CD4-positive, alpha-beta T cell treated with Interleukin-17A for 4 hours (primary cell): ENCODE measurements around the gene CPAMD8.
A peak's percentile ranks its signal among the peaks of the same experiment; 100 is the strongest.
"Not testable (repeated sequence)": the region's sequence is repeated elsewhere in the genome, so short reads cannot be mapped to it uniquely, and the experiment has no call there.

Experiments used
- DNase-seq: peaks from one replicate; pipeline ENCODE4 v3.0.0-alpha.2; 2020; ENCODE audit warnings: mixed read lengths

The CPAMD8 gene

GRCh38 chr19:17037966-17038500, 11.4 kb upstream of the CPAMD8 start:
- DNase-seq: no peak

DNA sequence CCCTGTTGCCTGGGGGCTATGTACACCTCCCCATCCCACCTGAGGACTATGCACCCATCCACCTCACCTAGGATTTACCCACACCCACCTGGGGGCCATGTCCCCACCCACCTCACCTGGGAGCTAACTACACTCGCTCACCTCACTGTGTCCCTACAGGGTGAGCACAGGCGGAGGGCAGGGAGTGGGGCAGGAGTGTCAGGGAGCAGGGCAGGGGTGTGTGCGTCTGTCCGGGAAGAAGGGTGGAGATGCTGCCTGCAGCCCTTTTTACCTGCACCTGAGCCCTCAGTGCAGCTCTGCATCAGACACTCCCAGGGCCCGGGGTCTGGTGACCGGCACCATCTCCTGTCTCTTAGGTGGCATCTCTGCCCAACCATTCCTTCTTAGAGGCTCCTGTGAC, 10.6 kb upstream of the CPAMD8 start:
- no peak for DNase-seq

- DNase-seq: no peak
Observed at GRCh38 chr19:17036640-17037039, 10.0 kb upstream of the CPAMD8 start.

DNA sequence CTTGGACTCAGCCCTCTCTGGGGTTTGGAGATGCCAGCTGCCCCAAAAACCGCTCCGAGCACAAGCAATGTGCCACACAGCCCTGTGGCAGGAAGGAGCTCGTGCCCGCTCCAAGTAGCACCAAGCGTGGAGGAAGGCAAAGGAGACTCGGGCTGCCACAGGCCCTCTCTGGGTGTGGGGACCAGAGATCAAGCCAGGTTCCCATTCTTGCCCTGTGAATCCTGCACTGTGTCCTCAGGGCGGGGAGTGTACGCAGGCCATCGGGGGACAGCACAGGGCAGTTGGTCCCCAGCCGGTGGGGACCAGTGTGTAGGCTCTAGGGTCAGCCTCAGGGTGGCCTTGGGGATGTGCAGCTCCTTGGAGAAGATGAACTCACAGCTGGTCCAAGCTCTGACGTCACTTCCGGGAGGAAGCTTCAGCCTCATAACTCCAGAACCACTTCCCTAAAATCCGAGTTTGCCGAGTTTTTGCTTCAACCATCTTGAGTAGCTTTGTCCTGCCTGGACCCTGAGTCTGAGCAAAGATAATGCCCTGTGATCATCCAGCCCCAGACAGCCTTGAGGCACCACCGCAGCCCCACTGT, 9.3 kb upstream of the CPAMD8 start:
- no peak for DNase-seq

- no peak for DNase-seq
Observed at GRCh38 chr19:17031741-17032140, 5.1 kb upstream of the CPAMD8 start.

- no peak for DNase-seq
Observed at GRCh38 chr19:17027535-17027975, 945 bp upstream of the CPAMD8 start.

DNA sequence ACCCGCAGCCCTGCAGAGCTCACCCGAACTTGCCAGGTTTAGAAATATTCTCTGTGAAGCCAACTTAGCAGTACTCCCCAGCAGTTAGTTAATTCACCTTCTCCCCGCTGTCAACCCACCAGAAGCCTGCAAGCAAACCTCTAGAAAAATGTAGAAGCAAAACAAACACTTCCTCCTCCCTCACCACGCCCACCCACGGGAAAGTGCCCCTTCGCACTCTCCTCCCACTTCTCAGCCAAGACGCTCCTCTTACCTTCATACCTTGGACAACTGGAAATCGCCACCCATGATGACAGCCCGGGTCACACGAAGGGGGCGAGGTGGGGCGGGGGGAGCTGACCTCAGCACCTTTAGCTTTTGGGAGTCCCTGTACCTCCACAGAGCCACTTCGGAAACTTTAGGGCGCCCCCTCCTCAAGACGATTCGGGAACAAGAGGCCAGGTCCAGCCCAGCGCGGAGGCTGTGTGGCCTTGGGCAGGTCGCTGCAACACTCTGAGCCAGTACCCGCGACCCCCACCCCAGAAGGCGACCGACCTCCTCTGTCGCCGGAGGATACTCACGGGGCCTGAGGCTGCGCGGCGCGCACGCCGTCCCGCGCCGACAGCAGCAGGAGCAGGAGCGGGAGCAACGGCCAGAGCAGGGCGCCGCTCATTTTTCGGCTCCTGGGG, 485 bp downstream of the CPAMD8 start:
- peak; percentile 20 for DNase-seq

GRCh38 chr19:17025361-17025760, 1.2 kb downstream of the CPAMD8 start:
- no peak for DNase-seq

- DNase-seq: not testable (repeated sequence)
Observed at GRCh38 chr19:17024941-17025340, 1.7 kb downstream of the CPAMD8 start.

GRCh38 chr19:17023805-17024204, 2.8 kb downstream of the CPAMD8 start:
- no peak for DNase-seq

DNA sequence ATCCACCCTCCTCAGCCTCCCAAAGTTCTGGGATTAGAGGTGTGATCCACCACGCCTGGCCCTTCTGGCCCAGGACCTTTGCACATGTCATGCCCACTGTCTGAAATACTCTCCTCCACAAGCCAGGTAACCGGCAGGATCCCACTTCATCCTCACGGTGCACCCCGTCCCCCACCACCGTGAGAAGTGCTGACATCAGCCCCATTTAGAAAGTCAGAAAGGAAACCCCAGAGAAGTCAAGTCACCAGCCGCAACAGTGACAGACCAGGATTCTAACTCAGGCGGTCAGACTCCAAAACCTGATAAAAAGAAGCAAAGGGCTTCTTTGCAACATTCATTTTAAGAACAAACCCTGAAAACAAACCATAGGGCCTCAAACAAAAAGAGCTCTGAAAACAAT, 3.9 kb downstream of the CPAMD8 start:
- no peak for DNase-seq

DNA sequence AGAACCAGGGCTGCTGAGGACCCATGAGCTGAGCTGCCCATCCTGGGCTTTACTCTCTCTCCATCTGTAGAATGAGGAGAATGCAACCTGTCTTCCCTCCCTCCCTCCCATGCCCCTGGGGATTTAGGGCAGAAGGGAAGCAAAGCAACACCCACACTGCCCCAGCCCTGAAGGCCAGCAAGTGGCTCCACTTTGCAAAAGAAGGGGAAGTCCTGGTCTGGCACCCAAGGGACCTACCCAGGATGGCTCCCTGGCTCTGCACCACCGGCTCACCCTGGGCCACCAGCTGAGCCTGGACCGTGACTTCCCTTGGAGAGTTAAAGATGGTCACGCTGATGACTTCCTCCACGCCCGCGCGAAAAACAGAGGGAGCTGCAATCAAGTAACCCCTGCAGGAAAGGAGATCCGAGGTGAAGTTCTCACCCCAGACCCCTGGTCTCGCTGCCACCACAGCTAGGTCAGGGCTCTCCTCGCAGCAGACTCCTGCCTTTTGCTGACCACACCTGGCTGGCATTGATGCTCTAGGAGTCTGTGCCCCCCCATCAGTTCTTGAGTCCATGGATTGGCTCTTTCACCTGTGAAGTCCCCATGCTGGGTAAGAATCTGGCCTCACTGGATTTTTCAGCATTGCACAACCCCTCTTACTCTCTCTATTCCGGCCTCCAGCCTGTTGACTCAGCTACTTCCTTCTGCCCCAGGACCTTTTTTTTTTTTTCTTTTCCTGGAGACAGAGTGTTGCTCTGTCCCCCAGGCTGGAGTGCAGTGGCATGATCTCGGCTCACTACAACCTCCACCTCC, 4.6 kb downstream of the CPAMD8 start:
- no peak for DNase-seq

GRCh38 chr19:17021328-17021727, 5.3 kb downstream of the CPAMD8 start:
- no peak for DNase-seq

DNA sequence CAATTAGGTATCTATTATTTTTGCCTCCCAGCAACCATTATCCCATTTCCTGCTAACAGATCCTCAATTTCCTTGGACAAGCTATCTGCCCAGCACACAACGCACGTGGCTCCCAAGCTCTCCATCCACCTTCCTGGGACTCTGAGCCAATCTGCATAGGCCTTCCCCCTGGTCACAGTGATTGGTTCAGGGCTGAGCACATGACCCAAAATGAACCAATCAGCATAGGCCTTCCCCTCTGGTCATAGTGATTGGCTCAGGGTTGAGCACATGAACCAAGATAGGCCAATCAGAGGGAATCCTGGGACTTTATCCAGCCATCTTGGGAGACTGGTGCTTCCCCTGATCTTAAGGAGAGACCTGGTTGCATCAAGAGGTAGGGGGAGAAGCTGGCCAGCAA, 5.8 kb downstream of the CPAMD8 start:
- no peak for DNase-seq

DNA sequence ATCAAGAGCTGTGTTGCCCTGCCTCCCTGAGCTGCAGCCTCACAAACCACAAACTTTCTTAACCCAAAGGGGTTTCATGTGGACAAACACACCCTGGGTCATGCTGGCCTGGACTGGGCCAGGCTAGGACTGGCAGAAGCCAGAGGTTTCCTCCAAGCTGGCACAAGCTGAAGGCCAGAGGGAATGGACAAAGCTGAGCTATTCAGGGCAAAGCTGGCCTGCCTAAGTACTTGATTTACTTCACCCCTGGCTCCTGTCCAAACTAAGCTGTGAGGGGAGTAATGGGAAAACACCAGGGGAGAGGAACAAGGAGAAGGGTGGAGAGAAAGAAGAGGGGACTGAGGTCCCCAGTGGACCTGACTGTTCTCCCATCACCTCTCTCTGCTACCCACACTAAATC, 6.2 kb downstream of the CPAMD8 start:
- DNase-seq: no peak

DNA sequence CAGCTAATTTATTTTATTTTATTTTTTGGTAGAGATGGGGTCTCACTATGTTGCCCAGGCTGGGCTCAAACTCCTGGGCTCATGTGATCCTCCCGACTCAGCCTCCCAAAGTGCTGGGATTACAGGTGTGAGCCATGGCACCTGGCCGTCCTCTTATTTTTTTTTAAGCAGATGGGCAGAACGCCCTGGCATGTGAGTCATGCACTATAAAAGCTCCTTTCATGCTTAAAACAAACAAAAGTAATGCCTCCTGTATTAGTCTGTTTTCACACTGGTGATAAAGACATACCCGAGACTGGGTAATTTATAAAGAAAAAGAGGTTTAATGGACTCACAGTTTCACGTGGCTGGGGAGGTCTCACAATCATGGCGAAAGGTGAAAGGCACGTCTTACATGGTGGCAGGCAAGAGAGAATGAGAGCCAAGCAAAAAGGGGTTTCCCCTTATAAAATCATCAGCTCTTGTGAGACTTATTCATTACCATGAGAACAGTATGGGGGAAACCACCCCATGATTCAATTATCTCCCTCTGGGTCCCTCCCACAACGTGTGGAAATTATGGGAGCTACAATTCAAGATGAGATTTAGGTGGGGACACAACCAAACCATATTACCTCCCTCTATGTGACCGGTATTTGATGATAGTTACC, 12.3 kb downstream of the CPAMD8 start:
- DNase-seq: not testable (repeated sequence)

GRCh38 chr19:17011485-17011884, 15.1 kb downstream of the CPAMD8 start:
- no peak for DNase-seq

DNA sequence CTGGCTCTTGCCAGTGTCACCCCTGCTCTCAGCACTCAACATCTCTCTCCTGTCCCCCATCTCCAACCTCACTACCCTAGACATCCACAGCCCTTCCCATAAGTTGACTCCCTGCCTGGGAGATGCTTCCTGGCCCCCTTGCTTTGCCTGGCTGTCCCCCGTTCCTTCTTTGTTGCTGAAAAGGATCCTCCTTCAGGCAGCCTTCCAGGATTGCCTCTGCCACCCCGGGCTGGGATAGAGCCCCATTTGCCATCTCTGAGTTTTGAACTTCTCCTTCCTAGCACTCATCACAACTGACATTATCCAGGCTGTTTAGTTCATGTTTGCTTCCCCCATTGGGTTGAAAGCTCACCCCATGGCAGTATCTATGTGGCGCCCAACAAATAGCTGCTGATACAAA, 20.0 kb downstream of the CPAMD8 start:
- no peak for DNase-seq

- no peak for DNase-seq
Observed at GRCh38 chr19:17005000-17005399, 21.6 kb downstream of the CPAMD8 start.

GRCh38 chr19:17004386-17004785, 22.2 kb downstream of the CPAMD8 start:
- DNase-seq: no peak

DNA sequence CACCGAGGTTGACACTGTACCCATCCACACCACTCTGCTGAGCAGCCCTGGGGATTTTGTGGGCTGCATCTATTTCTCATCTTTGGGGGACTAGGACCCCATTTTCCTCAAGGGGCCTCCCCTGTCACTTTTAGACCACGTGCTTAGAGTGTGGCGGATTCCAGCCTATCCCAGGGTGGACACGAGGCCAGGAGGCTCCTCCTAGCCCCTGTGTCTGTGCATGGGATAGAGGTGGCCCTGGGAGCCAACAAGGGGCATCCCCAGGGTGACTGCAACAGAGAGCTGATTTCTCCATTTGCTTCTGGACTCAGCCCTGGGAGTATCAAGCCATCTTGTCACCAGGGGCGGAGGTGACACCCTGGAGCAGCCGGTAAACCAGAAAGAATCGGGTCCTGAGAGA, 24.2 kb downstream of the CPAMD8 start:
- DNase-seq: no peak

GRCh38 chr19:17001603-17002183, 24.9 kb downstream of the CPAMD8 start:
- peak; percentile 76 for DNase-seq

GRCh38 chr19:16998635-16999194, 27.9 kb downstream of the CPAMD8 start:
- no peak for DNase-seq
